ENCODE data around the gene CMTR1. TPM values are rescaled to one million over a fixed set of nuclear protein-coding genes. Genes with fewer than 3 reads are reported as not detected.

CMTR1 gene
- total RNA-seq, 2 experiments from 2014 or later: 49.9 to 50.6 TPM

DNA sequence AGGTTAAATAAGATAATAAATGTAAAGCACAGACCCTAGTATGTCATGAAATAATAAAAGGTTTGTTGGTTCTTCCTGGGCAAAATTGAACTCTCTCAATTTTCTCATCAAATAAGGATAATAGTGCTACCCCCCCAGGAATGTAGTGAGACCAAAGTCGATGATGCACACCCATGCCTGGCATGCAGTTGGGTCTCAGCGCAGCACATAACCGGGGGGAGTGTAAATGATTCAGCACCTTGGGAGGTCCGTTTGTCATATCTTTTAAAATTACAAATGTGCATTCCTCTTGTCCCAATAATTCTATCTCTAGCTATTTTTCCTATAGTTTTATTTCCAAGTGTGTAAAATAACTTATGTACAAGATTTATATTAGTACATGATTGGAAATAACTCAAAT is 98.0 kb downstream of the CMTR1 start:
- TF ChIP-seq, protein P1, sequence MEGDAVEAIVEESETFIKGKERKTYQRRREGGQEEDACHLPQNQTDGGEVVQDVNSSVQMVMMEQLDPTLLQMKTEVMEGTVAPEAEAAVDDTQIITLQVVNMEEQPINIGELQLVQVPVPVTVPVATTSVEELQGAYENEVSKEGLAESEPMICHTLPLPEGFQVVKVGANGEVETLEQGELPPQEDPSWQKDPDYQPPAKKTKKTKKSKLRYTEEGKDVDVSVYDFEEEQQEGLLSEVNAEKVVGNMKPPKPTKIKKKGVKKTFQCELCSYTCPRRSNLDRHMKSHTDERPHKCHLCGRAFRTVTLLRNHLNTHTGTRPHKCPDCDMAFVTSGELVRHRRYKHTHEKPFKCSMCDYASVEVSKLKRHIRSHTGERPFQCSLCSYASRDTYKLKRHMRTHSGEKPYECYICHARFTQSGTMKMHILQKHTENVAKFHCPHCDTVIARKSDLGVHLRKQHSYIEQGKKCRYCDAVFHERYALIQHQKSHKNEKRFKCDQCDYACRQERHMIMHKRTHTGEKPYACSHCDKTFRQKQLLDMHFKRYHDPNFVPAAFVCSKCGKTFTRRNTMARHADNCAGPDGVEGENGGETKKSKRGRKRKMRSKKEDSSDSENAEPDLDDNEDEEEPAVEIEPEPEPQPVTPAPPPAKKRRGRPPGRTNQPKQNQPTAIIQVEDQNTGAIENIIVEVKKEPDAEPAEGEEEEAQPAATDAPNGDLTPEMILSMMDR (IDR thresholded peaks at IDR 0.05): no peak
- Mint-ChIP-seq H3K9me3 (no peaks in the 10 kb centered on the region), H3K36me3 (ENCODE audit: low read depth) (no peaks in the 10 kb centered on the region), H3K4me3 (no peak overlapping the region), H3K27me3 (no peaks in the 10 kb centered on the region), H3K4me1 (ENCODE audit: low read depth) (peaks cover 26% of the 10 kb centered on the region), H3K27ac (no peak overlapping the region)
- ATAC-seq: no peak
- CTCF ChIA-PET: interaction anchor here (0.6 to 2.0 kb wide), 5 partner anchors 9 to 46 kb away, joined by 3 to 5 read pairs (median 3); no protein-coding TSS in a partner anchor
- DNase-seq: no peak
- POLR2A ChIA-PET: interaction anchor here (0.6 to 3.6 kb wide), 4 partner anchors 9 to 37 kb away, joined by 3 to 10 read pairs (median 3); no protein-coding TSS in a partner anchor
- intact Hi-C loops (cut with micrococcal nuclease): no loop called here

Other genes starting within 250 kb of the CMTR1 start
- 10 to 100 TPM; 12.1 to 12.3 TPM for gene TBC1D22B, start 175.4 kb upstream of the CMTR1 start, total RNA-seq
- gene TMEM217, start 175.1 kb upstream of the CMTR1 start, total RNA-seq: 1 to 10 TPM; 4.0 to 5.7 TPM
- gene RNF8, start 79.2 kb upstream of the CMTR1 start, total RNA-seq: 10 to 100 TPM; 19.8 to 21.1 TPM
- 10 to 100 TPM; 63.7 to 68.1 TPM for gene CCDC167, start 66.7 kb downstream of the CMTR1 start, total RNA-seq